HG03378 (cell line): Measurements from ENCODE around the gene AREL1.

Experiments
- ATAC-seq: cut with Tn5 transposase; IDR thresholded peaks from one replicate; pipeline ENCODE4 v1.9.1; 2021; ENCODE audit warnings: mild to moderate bottlenecking, moderate library complexity; ENCODE audit not compliant: unreplicated experiment

The AREL1 gene

DNA sequence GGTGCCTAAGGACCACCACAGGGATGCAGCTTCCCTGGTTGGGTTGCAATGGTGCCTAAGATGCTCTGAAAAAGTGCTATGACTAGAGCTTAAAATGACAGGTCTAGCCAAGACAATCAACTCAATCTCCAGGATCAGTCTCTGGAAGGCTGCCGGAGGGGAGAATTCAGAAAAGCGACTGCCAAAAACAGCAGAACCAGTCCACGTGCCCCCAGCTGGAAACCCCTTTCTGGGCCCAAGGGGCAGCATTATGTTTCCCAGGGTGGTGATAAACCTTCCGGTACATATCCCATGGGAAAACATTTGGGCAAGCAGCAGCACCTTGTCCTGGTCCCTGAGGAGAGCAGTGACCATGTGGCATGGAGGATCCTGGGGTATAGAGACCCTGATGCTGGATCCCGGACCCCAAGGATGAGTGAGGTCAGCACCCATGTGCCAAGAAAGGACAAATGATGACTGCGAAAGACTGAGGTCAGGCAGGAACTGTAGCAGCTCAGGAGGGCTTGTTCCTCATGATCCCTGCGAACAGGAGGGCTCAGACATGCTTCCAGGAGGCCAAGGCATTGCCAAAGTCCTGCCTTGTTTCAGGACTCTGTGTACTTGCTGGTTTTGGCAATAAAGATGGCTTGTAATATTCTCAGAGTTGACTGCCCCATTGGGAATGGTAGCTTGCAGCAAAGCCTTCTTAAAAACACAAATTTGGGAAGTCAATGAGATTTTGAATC, 51.0 kb downstream of the AREL1 start:
- ATAC-seq = no peak

DNA sequence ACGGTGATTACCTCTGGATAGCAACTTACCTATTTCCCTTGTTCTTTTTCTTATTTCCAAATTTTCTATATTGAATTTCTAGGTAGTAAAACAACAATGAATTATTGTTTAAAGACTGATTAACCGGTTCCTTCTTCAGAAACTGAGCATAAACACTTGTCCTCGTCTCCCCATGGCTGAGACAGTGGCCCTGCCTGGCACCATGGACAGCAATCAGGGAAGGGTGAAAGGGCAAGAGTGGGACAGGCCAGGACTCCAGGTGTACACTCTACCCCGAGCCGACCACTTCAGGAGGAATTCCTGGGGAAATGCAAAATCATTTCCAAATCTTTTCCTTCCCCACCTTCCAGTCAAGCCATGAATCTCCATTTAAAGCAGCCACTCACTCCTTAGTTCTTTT, 52.0 kb downstream of the AREL1 start:
- ATAC-seq = no peak

DNA sequence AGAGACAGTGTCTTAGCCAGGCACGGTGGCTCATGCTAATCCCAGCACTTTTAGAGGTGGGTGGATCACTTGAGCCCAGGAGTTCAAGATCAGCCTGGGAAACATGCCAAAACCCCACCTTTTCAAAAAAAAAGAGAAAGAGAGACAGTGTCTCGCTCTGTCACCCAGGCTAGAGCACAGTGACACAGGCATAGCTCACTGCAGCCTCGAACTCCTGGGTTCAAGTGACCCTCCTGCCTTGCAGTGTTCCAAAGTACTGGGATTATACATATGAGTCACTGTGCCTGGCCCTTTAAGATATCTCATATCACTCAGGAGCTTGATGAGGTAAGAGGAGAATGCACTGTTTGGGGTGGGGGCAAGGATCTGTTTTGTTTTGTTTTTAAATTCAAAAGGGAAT, 52.7 kb downstream of the AREL1 start:
- ATAC-seq = no peak

DNA sequence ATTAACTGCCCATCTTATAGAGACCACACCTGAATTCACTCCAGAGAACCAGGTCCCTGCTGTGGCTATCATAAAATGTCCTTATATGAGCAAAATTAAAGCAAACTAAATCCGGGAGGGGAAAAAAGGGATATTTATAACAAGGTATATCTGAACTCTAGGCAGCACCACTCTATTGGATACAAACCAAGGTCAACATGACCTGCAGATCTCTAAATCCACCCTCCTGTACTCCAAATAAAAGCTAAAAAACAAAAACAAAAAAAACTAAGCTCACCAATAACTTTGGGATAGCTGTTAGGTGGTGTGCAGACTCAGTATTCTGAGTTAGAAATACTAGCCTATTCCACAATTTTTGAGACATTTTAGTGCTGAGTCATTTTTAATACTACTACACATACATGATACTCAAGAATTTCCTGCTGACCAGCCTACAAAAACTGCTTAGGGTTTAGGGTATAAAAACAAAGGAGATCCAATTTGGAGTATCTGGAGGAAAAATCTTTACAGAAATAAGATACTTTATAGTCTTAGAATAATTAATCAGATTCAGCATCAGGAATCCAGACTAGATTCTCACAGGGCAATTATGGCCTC, 54.2 kb downstream of the AREL1 start:
- ATAC-seq = no peak

DNA sequence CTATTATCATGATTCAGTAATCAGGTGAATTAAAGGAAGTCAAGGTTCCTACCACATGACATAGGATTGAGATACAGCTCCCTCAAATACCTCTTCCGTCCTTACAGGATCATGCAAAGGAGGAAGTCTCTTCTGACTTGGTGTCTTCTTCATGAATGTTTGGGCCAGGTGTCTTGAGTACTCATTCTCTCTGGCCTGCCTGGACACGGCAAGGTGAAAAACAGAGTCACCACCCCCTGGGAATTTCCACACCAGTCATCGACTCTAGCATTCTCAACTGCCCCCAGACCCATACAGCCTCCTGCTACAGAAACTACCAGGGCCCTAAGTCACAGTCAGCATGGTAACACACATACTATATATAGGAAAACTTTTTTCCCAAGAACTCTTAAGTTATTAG, 55.9 kb downstream of the AREL1 start:
- ATAC-seq = no peak

DNA sequence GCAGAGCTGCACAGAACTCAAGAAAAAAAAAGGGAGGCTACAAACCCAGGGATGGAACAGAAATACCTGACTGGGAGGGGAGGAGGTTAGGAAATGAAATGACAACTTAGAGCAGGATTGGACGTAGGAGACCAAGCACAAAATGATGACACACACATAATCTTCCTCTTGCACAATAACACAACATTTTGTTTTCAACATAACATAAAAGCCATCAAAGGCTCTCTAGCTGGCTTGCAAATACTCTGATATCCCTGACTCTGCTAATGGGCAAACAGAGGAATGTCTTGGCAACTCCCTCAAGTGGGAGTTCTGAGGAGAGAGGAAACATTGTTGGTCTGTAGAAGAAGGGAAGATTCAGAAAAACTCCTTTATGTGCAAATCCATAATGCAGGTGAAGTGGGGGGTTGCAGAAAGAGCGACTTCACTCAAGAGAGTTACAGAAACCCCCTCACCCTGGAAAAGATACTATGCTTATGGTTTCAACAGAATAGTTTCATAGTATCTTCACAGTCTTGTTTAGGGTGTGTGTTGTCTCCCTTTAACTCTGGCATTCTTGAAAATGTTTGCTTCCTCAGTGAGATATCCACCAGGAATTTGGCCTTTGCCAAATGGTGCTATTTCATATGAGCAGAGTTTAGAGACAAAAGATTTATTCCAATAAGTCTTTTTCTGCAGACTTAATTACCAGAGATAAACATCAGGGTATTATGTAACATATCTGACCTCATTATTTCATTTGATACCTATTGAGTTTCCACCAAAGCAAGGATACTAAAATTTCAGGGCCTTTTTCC, 57.1 kb downstream of the AREL1 start:
- no peak for ATAC-seq

DNA sequence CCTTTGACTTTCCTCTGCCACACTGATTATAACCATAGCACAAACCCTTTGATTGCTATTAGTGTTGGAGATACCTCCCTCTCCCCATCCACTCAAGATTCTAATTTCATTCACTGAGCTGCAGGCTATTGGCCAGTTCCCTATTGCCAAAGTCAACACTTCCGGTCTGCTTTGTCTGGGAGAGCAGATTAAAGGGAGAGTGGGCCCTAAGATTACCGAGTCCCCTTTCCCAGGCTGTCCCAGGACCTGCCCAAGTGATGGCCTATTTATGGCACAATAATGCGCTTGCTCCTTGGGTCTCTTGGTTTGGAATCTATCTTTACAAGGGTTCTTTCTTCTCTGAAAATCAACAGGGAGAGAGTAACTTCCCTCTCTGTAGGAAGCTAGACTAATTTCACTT, 57.9 kb downstream of the AREL1 start:
- ATAC-seq = no peak

DNA sequence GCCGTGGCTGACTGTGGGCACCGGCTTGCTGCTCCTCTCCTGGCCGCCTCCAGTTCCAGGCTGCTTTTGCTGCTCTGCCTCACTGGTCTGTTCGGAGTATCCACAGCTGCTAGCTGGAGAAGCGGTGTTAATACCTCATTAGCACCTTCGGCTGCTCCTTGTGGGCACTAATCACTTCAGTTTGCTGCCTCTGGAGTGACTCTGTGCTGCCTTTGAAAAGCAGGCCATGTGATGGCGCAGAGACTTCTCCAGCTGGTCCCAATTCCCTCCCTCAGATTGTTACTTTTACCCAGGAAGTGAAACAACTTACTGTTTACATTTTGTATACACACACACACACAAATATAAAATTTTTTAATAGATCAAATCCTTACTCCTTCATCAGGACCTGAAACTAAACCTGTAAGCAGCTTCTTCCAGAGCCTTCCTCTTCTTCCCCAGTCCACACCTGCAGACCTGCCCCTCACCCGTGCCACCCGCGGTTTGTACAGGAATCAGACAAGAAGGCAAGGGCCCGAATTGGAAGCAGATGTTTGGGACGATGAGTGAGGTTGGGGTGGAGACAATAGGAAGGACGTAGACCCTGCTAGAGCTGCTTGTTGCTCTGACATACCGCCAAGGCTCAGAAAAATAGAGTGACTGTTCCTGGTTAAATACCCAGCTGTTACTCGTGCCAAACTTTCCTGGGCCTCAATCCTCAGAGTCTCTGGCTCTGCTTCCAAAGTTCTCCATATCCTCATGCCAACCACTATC, 59.3 kb downstream of the AREL1 start:
- ATAC-seq = no peak

DNA sequence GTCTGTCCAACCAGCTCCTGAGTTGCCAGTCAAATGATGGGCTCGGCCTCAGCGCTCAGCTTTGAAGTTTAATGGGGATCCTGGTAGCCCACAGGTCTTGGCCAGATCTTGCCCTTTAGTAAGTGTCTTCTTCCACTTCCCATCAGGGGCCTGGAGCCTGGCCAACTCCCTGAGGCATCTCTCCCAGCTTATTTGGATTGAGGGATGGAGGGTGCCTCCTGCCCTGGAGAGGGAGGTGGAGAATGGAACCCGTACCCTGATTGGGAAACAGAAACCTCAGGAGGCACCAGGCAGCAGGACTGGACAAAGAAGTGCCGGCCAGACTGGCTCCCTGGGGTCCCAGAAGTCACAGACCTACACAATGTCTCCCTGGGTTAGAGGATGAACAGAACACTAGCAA, 60.3 kb downstream of the AREL1 start:
- ATAC-seq = no peak

DNA sequence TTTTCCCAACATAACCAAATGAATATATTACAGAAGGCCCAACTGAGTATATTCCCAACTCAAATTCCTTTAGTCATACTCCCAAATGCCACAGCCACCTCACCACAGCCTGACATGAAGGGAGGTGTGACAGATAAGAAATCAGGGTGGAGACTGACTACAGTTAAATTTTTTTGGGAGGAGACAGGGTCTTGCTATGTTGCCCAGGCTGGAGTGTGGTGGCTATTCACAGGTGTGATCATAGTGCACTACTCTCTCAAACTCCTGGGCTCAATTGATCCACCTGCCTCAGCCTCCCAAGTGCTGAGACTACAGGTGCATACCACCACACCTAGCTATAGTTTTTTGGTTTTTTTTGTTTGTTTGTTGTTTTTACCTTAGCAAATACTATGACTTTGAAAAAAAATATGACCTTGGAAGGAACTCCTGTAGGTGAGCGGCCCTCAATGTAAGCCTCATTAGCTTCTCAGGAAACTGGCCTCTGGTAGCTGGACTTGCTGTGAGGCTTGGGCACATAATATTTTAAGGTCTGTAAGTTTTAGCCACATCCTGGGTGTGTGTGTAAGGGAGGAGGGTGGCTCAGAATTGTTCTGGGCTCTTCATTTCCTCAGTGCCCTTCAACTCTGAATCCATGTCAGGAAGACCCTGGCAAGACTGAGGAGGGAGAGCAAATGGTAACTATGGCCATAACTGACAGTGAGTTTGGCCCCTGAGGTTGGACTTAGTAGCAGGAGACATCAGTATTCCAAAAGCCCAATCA, 61.8 kb downstream of the AREL1 start:
- no peak for ATAC-seq

DNA sequence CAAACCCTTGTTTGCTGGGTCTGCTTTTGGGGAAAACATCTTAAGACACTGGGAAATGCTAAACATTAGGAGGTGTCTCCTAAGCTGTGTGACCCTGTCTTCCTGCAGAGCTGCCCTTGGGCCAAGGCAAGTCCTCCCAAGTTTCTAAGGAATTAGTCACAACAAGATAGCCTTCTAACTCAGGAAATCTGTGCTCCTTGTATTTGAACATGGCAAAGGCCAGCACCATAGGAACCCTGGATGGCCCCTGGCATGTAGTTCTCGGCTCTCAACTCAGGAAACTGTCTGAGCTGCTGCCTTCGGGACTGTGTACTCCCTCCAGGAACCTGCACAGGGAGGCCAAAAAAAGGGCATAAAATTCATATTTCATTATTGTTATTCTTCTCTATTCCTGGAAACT, 63.2 kb downstream of the AREL1 start:
- ATAC-seq = no peak

DNA sequence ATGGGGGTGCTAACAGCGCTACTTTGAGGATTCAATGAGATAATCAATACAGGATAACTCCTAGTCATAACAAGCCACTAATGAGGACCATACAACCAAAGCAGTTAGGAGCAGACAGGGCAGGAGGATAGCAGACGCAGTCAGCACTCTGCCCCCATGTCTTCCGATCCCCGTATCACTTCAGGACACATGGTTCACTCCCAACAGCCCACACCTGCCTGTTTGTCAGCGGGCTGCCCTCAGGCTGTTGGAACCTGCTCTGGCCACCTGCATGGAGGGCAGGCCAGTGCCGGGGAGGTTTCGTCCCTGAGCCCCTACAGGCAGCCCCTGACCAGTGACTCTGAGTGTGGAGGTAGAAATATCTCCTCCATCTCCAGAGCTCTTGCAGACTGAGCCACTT, 63.7 kb downstream of the AREL1 start:
- no peak for ATAC-seq

DNA sequence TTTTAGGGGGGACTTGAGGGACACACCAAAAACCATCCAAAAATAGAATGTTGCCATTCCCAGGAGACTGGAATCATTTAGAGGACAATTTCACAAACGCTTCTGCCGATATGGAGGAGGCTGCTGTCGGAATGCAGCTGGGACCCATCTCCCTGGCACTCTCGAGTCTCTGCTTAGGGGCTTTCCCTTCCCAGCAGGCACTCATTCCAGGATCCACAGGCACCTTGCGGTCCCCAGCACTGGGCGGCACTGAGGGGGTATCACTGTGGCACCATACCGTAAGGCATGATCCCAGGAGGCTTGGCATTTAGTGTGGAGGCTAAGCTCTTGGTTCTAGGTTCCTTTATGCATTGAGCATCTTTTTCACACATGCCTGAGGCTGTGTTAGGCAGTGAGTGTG, 64.3 kb downstream of the AREL1 start:
- ATAC-seq = no peak

DNA sequence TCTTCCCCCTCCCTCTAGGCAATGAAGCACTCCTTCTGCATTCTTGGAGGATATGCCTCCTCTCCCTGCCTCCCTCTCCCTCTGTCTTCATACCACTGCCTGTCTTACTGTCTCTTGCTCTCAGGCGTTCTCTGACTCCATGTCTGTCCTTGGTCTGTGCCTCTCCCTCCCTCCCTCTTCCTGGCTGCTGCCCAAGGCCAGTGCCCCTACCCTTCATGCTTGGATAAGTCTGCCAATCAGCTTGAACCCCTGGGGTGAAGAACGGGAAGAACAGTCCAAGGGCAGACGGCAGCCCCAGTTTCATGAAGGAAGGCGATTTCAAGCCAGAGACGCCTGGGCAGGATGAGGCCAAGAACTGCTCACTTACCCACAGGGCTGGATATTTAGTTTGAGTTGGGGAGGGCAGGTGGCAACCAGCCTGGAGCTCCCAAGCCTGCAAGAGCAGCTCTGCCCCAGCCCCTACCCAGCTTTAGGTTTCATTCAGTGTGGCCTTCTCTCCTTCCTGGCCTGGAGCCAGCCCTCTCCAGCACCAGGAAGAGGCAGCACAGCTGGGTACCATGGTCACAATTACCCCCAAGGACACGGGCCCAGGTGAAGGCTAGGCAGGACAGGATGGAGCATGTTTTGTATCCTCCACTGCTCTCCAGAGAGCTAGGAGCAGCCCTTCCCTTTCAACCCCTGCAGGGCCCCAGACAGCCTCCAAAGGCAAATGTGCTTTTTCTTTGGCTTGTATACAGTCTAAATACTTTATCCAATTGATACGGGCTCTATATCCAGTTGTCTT, 65.0 kb downstream of the AREL1 start:
- no peak for ATAC-seq

DNA sequence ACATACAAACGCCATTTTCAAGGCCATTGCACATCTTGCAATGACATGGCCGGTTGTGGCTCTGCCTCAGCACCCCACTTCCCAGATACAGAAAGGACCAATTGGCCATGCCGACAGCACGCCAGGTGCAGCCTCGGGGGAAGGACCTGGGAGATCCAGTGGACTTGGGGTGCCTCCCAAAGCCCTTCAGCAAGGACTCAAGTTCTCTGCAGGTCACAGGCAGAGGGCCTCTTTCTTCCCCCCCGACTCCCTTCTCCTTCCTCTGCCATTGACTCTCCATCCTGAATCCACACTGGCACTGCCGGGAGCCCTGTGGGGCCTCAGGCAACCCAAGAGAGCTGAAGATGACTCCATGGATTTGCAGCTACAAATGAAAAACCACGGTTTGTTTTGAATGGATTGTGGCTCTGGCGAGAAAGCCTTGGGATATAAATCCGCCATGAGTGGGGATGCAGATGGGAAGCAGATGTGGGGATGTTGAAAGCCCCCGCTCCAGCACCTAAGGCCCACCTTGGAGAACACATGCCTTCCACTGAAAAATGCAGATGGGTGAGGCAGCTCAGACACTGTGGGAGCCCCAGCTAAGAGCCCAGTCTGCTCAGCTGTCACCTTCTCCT, 65.7 kb downstream of the AREL1 start:
- ATAC-seq = no peak

DNA sequence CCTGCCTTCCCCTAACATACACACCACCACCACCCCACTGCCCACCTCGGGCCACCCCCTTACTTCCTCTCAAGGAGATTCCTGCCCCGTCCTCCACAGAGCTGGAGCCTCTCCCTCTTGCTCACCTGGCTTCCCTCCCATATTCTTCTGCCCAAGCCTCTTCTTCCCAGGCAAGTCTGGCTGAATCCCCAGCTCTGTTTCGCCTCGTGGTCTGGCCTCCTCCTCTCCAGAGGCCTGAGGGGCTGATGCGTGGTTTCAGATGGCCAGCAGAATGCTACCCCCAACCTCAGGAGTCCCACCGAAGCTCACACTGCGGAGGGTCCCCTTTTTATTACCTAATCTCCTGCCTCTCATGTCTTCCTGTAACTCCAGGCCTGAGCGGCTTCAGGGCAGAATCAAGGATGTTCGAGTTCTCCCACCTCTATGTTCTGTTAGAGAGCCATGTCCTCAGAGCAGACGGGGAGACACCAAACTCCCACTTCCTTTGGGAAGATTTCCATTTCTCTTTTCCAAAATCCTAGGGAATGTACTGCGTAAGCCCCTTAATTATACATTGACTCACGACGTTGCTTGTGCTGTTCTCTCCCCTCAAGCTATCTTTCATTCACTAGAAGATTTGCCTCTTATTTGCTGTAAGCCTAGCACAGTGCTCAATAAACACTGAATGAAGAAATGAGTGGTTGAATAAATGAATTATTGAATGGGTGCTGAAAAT, 67.0 kb downstream of the AREL1 start:
- no peak for ATAC-seq

DNA sequence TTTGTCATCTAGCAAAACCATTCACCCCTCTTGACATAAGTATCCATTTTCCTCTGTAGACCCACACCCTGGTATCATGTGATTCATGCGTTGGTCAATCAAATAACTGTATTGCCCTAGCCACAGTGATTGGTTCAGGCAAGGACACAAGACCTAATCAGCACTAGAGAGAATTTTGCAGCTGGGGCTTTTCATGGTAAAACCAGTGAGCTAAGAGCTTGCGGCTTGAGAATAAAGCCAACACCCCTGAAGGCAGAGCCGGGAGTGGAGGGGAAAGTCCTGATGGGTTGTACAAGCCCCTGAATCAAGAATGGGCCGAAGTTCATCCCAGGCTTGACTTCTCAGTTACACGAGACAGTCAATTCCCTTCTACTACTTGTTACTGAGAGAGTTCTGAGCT, 67.6 kb downstream of the AREL1 start:
- ATAC-seq = no peak

DNA sequence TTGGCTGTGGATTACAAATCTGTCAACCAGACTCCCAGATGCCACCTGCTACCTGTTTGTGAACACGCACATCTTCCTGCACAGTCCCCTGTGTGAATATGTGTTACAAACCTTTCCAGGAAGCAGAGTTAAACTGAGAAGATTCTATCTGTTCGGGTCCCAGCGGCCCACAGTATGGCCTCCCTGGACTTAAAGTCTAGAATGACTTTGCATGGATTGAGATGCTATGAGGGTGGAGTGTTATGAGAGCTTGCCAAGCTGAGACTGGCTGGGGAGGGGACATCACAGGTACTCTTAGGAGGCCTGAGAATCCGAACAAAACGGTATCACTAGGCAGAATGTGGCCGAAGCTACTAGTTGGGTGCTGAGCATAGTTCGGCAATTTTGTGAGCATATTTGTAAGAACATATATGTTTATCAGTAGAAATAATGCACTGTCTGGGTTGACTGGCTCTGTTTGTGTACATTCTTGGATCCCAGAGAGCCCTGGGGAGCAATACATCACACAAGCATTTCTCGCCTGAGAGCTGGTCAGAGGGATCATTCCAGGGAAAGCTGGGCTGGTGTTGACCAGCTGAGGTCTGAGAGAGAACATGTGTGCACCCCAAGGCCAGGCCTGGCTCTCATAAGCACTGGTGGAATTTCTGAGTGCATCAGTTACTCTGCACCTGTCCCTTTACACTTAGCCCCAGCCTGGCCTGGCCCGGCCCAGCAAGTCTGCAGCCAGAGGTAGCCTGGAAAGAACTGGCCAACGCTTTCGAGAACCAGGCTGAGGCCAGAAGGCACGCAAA, 71.1 kb downstream of the AREL1 start:
- no peak for ATAC-seq
